Measurements from ENCODE around the gene CDH4. TPM values are rescaled to one million over a fixed set of nuclear protein-coding genes. Genes with fewer than 3 reads are reported as not detected.

CDH4 gene
- total RNA-seq, 1 donor from 2014 or later, result 0.23 TPM

DNA sequence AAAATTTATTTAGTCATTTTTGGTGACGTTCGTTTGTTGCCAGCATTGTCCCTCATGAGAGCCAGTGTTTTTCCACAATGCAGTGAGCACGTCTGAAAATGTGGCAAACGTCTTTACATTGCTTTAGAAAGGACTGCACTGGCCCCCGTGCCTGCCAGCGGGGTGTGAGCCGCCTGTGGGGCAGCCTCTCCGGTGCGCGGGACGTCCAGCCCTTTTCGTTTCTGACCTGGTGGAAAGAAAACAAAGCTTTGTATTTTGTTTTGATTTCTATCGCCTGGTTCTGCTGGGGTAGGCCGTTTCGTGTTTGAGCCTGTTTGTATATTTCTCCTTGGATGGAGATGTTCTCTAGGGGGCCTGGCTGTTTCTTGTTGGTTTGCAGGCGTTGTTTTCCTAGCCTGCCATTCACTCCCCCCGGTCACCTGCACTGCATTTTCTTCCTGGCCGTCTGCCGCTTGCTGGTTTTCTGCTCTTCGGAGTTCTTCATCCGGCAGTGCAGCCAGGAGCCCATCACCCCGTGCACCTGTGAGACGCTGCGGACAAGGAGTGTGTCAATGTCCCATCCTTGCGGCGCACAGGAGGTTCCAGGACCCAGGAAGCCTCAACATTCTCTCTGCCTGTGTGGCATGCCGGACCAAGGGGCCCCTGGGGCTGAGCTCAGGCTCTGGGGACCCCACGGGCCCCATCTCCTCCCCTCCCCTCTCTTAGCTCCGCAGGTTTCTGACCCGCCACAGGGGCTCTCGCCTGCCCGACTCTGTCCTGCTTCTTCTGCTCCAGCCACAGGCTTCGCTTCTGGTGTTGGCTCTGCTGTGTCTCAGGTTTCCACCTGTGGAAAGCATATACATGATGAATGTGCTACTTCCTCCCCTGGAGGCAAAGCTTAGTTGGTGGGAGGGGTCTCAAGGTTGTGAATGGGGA is 100.5 kb downstream of the CDH4 start:
- Mint-ChIP-seq H3K27ac (ENCODE audit: unreplicated experiment) (no peak overlapping the region), H3K27me3 (ENCODE audit: unreplicated experiment) (peaks cover 5% of the 10 kb centered on the region), H3K9me3 (ENCODE audit: unreplicated experiment) (no peaks in the 10 kb centered on the region), H3K36me3 (ENCODE audit: low read depth, unreplicated experiment) (no peaks in the 10 kb centered on the region), H3K4me3 (ENCODE audit: unreplicated experiment) (no peak overlapping the region), H3K4me1 (ENCODE audit: unreplicated experiment) (peaks cover 4% of the 10 kb centered on the region)
- TF ChIP-seq, protein P1, sequence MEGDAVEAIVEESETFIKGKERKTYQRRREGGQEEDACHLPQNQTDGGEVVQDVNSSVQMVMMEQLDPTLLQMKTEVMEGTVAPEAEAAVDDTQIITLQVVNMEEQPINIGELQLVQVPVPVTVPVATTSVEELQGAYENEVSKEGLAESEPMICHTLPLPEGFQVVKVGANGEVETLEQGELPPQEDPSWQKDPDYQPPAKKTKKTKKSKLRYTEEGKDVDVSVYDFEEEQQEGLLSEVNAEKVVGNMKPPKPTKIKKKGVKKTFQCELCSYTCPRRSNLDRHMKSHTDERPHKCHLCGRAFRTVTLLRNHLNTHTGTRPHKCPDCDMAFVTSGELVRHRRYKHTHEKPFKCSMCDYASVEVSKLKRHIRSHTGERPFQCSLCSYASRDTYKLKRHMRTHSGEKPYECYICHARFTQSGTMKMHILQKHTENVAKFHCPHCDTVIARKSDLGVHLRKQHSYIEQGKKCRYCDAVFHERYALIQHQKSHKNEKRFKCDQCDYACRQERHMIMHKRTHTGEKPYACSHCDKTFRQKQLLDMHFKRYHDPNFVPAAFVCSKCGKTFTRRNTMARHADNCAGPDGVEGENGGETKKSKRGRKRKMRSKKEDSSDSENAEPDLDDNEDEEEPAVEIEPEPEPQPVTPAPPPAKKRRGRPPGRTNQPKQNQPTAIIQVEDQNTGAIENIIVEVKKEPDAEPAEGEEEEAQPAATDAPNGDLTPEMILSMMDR (IDR thresholded peaks at IDR 0.05; ENCODE audit: unreplicated experiment), result no peak
- DNase-seq (ENCODE audit: low spot score), result no peak

DNA sequence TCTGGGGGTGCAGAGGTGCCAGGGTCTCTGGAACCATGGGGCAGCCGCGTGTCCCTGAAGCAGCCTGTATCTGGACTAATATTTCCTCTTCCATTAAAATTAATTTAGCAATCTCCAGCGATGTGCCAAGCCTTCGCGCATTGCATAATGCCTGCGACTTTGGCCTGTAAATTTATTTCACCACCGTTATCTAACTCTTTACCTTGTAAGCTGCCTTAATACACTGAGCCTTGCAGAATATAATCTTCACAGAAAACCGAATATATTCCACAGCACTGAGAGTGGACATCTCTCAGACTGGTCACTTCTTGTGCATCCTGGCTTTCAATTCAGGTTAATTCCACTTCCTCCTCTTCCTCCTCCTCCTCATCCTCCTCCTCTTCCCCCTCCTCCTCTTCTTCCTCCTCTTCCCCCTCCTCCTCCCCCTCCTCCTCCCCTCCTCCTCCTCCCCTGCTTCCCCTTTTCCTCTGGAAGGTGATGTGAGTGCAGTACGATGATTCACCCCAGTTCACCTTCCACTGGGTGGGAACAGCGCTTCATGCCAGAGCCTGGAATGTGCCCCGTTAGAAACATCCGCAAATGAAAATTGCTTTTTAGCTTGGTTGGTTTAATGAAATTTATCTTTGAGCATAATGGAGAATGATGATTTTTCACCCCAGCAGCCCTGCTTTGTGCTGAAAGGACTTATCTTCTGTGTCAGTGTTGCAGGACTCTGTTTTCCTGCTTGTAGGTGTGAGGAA is 101.4 kb downstream of the CDH4 start:
- Mint-ChIP-seq H3K36me3 (ENCODE audit: low read depth, unreplicated experiment) (no peaks in the 10 kb centered on the region), H3K27ac (ENCODE audit: unreplicated experiment) (no peak overlapping the region), H3K9me3 (ENCODE audit: unreplicated experiment) (no peaks in the 10 kb centered on the region), H3K27me3 (ENCODE audit: unreplicated experiment) (peaks cover 5% of the 10 kb centered on the region), H3K4me1 (ENCODE audit: unreplicated experiment) (peaks cover 4% of the 10 kb centered on the region), H3K4me3 (ENCODE audit: unreplicated experiment) (no peak overlapping the region)
- TF ChIP-seq, protein P1 (IDR thresholded peaks at IDR 0.05; ENCODE audit: unreplicated experiment), result no peak
- no peak for DNase-seq (ENCODE audit: low spot score)

DNA sequence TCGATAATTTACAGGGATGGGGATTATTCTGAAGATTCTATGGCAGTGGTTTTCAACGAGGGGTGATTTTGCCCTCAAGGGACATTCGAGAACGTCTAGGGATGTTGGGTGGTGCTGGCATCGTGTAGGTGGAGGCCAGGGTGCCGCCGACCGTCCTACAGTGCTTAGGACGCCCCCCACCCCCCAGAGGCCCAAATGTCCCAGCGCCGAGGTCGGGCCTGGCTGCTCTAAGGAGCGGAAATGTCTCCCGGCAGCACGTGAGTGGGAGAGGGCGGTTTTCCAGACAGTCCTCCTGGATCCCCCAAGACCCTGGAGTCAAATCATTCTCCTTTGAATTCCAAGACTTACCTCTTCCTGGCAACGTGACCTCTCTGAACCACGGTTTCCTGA is 101.9 kb downstream of the CDH4 start:
- Mint-ChIP-seq H3K4me3 (ENCODE audit: unreplicated experiment) (no peak overlapping the region), H3K36me3 (ENCODE audit: low read depth, unreplicated experiment) (no peaks in the 10 kb centered on the region), H3K27me3 (ENCODE audit: unreplicated experiment) (peaks cover 5% of the 10 kb centered on the region), H3K4me1 (ENCODE audit: unreplicated experiment) (peaks cover 2% of the 10 kb centered on the region), H3K27ac (ENCODE audit: unreplicated experiment) (no peak overlapping the region), H3K9me3 (ENCODE audit: unreplicated experiment) (no peaks in the 10 kb centered on the region)
- TF ChIP-seq, protein P1 (IDR thresholded peaks at IDR 0.05; ENCODE audit: unreplicated experiment), result no peak
- no peak for DNase-seq (ENCODE audit: low spot score)

DNA sequence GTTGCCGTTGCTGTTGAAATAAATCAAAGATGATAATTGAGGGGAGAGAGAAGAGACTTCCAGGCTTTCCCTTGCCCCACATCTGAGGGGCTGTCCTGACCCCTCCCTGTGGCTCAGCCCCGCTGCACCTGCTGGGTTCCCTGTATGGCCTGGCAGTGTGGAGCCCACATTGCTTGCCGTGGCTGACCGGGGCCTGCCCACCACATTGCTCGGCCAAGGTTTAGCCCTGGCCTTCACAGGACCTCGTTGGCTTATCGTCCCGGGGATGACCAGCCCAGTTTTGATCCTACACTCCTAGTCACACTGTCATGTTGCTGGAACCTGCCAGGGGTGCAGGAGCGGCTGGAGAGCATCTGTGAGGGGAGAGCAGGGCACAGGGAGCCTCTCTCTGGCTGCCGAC is 102.4 kb downstream of the CDH4 start:
- Mint-ChIP-seq H3K27me3 (ENCODE audit: unreplicated experiment) (peaks cover 5% of the 10 kb centered on the region), H3K27ac (ENCODE audit: unreplicated experiment) (no peak overlapping the region), H3K9me3 (ENCODE audit: unreplicated experiment) (no peaks in the 10 kb centered on the region), H3K36me3 (ENCODE audit: low read depth, unreplicated experiment) (no peaks in the 10 kb centered on the region), H3K4me1 (ENCODE audit: unreplicated experiment) (peaks cover 2% of the 10 kb centered on the region), H3K4me3 (ENCODE audit: unreplicated experiment) (no peak overlapping the region)
- TF ChIP-seq, protein P1 (IDR thresholded peaks at IDR 0.05; ENCODE audit: unreplicated experiment), result no peak
- no peak for DNase-seq (ENCODE audit: low spot score)

Data from endothelial cell (in vitro differentiated cells).